ENCODE results near the gene DOC2A.

The DOC2A gene

DNA sequence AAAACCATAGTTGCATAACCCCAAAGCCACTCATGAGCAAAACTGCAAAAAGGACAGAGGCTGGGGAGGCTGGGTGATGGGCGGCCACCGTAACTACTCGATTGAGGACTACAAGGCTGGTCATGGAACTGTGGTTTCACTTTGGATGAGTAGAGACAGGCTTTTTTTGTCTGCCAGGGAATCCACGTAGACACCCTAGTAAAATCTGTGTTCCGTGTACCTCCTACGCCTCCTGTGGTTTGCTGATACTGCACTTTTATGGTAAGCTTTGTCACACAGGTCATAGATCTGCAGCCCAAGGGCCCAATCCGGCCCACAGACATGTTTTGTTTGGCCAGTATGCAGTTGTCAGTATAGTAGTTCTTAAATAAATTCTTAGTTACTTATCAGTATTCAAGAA is 22.4 kb upstream of the DOC2A start:
- Histone ChIP-seq H3K4me1 (peaks cover 11% of the 10 kb centered on the region), H3K4me2 (ENCODE audit: low read length) (no peak overlapping the region), H2AFZ (no peak overlapping the region), H3K36me3 (ENCODE audit: control insufficient read depth, insufficient read depth, low read length) (no peaks in the 10 kb centered on the region), H3K27ac (no peak overlapping the region), H3K4me3 (ENCODE audit: low read depth, low read length) (no peak overlapping the region), H3K9me3 (ENCODE audit: control insufficient read depth, low read length) (no peaks in the 10 kb centered on the region), H3K79me2 (no peaks in the 10 kb centered on the region), H3K9ac (no peak overlapping the region), H3K27me3 (ENCODE audit: control insufficient read depth, insufficient read depth, low read length) (no peaks in the 10 kb centered on the region)
- TF ChIP-seq, protein P1, sequence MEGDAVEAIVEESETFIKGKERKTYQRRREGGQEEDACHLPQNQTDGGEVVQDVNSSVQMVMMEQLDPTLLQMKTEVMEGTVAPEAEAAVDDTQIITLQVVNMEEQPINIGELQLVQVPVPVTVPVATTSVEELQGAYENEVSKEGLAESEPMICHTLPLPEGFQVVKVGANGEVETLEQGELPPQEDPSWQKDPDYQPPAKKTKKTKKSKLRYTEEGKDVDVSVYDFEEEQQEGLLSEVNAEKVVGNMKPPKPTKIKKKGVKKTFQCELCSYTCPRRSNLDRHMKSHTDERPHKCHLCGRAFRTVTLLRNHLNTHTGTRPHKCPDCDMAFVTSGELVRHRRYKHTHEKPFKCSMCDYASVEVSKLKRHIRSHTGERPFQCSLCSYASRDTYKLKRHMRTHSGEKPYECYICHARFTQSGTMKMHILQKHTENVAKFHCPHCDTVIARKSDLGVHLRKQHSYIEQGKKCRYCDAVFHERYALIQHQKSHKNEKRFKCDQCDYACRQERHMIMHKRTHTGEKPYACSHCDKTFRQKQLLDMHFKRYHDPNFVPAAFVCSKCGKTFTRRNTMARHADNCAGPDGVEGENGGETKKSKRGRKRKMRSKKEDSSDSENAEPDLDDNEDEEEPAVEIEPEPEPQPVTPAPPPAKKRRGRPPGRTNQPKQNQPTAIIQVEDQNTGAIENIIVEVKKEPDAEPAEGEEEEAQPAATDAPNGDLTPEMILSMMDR (IDR thresholded peaks at IDR 0.05) = no peak

DNA sequence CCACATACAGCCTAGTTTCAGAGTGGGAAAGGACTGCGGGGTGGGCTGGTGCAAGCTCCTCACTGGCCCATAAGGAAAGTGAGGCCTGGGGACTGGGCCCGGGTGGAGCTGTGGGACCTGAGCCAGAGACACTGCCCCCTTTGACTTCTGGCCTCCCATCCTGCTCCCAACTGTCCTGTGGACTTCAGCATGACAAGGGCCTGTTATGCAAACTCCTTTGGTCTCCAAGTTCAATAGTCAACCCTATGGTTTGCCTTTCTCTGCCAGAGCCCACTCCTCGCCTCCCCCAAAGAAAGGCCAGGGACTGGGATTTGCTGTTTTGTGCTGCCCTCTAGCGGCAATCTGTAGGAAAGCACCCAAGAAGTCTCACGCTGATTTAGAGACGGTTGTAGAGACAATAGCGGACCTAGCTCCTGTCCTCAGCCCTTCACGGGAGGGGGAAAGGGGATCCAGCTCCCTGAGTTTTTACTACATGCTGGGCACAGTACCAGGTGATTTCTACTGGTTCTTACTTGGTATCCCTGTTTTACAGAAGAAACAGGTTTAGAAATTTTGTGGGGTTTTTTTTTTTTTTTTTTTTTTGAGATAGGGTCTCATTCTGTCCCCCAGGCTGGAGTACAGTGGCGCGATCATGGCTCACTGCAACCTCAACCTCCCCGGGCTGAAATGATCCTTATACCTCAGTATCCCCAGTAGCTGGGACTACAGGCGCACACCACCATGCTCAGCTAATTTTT is 21.4 kb upstream of the DOC2A start:
- Histone ChIP-seq H3K27me3 (ENCODE audit: control insufficient read depth, insufficient read depth, low read length) (no peaks in the 10 kb centered on the region), H3K4me2 (ENCODE audit: low read length) (no peak overlapping the region), H2AFZ (peak overlapping the region; percentile 42), H3K36me3 (ENCODE audit: control insufficient read depth, insufficient read depth, low read length) (no peaks in the 10 kb centered on the region), H3K9ac (no peak overlapping the region), H3K4me3 (ENCODE audit: low read depth, low read length) (no peak overlapping the region), H3K79me2 (no peaks in the 10 kb centered on the region), H3K4me1 (peaks cover 15% of the 10 kb centered on the region), H3K27ac (no peak overlapping the region), H3K9me3 (ENCODE audit: control insufficient read depth, low read length) (no peaks in the 10 kb centered on the region)
- TF ChIP-seq, protein P1 (IDR thresholded peaks at IDR 0.05) = peak; percentile 90

DNA sequence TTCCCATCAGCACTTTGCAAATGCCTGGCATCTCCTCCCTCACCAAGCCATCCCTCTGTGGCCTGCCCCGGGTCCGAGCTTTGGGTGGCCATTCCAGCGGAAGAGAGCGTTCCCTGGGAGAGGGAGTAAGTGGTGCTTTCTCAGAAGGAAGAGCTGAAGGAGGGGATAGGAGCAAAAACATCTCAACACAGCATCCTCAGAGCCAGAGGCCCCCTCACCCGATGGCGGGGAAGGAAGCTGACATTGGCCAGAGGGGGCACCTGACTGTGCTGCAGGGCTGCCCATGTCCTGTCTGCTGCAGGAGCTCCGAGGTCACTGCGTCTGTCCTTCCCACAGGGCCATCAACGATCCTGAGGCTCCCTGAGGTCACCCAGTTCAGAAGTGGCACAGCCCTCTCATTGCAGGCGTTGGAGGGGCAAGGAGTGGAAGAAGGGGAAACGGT is 20.7 kb upstream of the DOC2A start:
- Histone ChIP-seq H3K4me1 (peaks cover 15% of the 10 kb centered on the region), H3K4me3 (ENCODE audit: low read depth, low read length) (no peak overlapping the region), H3K9ac (no peak overlapping the region), H3K79me2 (no peaks in the 10 kb centered on the region), H3K9me3 (ENCODE audit: control insufficient read depth, low read length) (no peaks in the 10 kb centered on the region), H2AFZ (peak overlapping the region; percentile 76), H3K27me3 (ENCODE audit: control insufficient read depth, insufficient read depth, low read length) (no peaks in the 10 kb centered on the region), H3K36me3 (ENCODE audit: control insufficient read depth, insufficient read depth, low read length) (no peaks in the 10 kb centered on the region), H3K27ac (no peak overlapping the region), H3K4me2 (ENCODE audit: low read length) (peak overlapping the region; percentile 62)
- TF ChIP-seq, protein P1 (IDR thresholded peaks at IDR 0.05) = no peak

DNA sequence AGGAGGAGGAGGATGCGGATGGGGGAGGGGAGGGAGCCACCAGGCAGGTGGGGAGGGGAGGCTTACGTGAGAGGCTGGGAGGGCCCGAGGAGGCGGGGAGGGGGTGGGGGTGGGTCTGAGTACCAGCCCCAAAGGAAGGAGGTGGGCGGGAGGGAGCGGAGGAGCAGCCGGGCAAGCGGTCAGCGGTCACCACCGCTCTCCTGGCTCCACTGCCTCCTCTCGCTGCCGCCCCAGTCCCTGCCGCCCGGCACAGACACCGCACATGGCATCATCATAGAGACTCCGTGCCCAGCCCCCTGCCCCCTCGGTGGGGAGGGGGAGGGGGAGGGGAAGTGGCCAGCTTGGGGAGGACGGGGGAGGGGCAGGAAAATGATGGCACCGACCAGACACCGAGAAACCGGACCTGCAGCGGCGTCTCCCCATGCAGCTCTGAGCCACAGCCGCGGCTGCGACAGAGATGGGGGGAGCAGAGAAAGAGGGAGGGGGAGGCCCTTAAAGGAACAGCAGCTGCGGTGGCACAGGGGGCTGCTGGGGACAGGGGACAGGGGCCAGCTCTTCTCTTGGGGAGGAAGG is 20.1 kb upstream of the DOC2A start, which contains the start of gene TLCD3B:
Gene TLCD3B, minus strand, starts transcription at position 431 of the 573 bp plus-strand sequence. CDS start 744 bp downstream, outside the sequence.
- H3K4me2 ChIP-seq (ENCODE audit: low read length) = peak within 1 kb of the TSS; percentile 62
- no peaks in the 10 kb centered on the region for H3K27me3 ChIP-seq (ENCODE audit: control insufficient read depth, insufficient read depth, low read length)
- H3K79me2 ChIP-seq = no peaks in the 10 kb centered on the region
- peak within 1 kb of the TSS; percentile 77 for H2AFZ ChIP-seq
- TF ChIP-seq, protein P1 (IDR thresholded peaks at IDR 0.05) = no peak
- no peak within 1 kb of the TSS for H3K27ac ChIP-seq
- no peak within 1 kb of the TSS for H3K9ac ChIP-seq
- H3K36me3 ChIP-seq (ENCODE audit: control insufficient read depth, insufficient read depth, low read length) = no peaks in the 10 kb centered on the region
- no peaks in the 10 kb centered on the region for H3K9me3 ChIP-seq (ENCODE audit: control insufficient read depth, low read length)
- H3K4me3 ChIP-seq (ENCODE audit: low read depth, low read length) = no peak within 1 kb of the TSS
- H3K4me1 ChIP-seq = peaks cover 15% of the 10 kb centered on the region
